ENCODE measurements around the gene SNX27.

GRCh38 chr1:151619489-151620093, 7.7 kb downstream of the SNX27 start:
- TF ChIP-seq SIN3A (IDR thresholded peaks at IDR 0.05; ENCODE audit: borderline replicate concordance, insufficient read depth, low read length) (no peak), REST (IDR thresholded peaks at IDR 0.05; ENCODE audit: insufficient read depth in 1 of 2, low read depth in 2 of 2, low read length in 2 of 2) (no peak), POLR2AphosphoS5 (IDR thresholded peaks at IDR 0.05; ENCODE audit: low read depth, low read length) (no peak), TAF1 (IDR thresholded peaks at IDR 0.05; ENCODE audit: borderline replicate concordance, insufficient read depth, low read length) (no peak), FOXP2 (optimal IDR thresholded peaks at IDR 0.05; ENCODE audit: borderline replicate concordance, extremely low read depth, extremely low read length, insufficient read depth) (no peak)
